Measurements from ENCODE around the gene FLT3.

FLT3 gene

DNA sequence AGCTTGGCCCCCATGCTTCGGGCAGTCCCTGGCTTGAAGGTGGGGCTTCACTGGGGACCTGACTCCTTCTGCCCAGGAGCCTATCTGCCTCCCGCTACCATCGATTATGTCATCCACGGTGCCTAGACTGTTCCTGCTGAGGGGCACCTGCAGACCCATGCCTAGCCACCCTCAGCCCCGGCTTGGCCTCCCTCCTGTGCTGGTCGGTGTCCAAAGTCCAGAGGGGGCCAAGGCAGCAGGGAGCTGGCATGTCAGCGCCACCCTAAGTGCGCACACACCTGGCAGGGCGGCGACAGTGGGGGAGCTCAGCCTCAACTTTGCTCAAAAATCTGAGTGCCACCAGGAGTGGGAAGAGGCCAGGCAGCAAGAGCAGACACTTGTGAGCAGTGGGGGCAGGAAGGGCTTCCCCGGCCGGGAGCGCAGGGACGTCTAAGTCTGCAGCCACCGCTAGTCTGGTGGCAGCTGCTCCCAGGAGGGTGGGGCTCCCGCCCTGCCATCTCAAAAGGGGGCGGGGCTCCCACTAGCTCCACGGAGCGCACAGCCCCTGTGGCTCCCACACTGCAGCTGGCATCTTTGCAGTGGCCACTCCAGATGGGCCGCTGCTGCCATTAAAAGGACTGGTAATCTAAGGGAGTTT, 98.4 kb downstream of the FLT3 start:
- no peak for DNase-seq (ENCODE audit: low spot score)

DNA sequence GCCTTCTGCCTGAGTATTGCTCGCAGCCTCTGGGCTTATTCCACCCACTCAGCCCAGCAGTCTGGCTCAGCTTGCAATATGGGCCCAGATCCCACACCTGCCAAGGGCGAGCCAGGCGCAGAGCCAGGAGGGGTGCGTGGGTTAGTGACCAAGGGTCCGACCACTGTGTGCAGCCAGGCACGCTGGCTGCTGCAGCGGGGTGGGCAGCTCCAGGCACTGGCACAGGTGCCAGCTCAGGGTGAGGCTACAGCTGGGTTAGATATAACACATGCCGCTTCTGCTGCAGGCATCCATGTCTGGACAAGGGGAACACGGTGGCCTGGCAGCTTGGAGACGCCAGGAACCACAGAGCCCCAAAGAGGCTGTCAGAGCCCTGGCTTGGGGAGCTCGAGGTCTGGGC, 99.3 kb downstream of the FLT3 start:
- DNase-seq (ENCODE audit: low spot score): no peak

- no peak for DNase-seq (ENCODE audit: low spot score)
These were observed 99.8 kb downstream of the FLT3 start for GRCh38 chr13:28000567-28000966.

- DNase-seq (ENCODE audit: low spot score): peak; percentile 17
These were observed 102.4 kb downstream of the FLT3 start for GRCh38 chr13:27997904-27998522.

- no peak for DNase-seq (ENCODE audit: low spot score)
These were observed 108.5 kb downstream of the FLT3 start for GRCh38 chr13:27991881-27992280.

DNA sequence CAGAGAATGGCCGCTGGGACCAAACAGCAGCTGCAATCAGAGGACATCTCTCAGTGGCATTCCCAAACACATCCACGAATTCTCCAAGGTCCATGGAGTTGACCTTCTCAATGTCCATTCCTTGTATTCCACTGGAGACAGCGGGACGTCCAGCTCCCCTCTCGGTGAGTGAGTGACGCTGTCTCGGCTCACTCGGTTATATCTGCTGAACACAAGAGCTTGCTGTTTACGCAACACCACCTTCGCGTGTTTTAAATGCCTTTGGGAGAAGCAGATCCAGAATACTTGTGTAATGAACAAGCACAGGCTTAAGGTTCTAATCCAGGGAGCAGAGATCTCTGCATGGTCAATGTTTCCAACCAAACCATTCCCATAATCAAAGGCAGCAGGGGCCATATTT, 111.9 kb downstream of the FLT3 start, which contains the start of gene URAD:
TSS of gene URAD (minus strand) at position 174 of the 400 bp plus-strand sequence. CDS start at position 118, 56 bp downstream.
- no peak for DNase-seq (ENCODE audit: low spot score)

DNA sequence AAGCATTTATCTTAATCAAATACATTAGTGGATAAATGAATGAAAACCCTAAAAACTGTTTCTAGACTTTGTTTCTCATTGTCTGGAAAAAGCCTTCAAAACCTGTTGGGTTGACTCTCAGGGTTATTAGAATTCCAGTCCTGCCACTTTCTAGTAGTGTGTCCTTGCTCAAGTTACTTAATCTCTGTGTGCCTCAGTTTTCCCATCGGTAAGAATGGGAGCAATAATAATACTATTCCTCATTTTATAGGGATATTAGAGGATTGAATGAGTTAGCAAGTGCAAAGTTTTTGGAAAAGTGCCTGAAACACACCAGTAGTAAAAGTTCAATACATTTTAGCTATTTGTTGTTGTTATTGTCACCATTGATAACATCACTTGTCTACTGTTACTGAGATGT, 114.8 kb downstream of the FLT3 start:
- DNase-seq (ENCODE audit: low spot score): no peak

DNA sequence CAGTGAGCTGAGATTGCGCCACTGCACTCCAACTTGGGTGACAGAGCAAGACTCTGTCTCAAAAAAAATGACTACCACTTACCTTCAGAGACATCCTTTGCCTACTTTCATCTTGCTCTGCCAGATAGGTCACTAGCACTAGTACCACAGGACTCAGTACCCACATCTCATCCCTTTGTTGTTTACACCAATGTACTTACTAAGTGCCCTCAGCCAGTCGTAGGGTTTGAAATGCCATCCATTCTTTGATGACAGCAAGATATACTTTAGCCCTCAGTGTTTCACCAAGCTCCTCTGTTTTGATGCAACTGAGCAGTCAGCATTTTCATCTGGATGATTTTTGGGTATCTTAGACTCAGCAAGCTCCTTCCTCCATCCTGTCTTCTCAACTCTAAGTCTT, 118.0 kb downstream of the FLT3 start:
- DNase-seq (ENCODE audit: low spot score): no peak

- no peak for DNase-seq (ENCODE audit: low spot score)
These were observed 119.2 kb downstream of the FLT3 start for GRCh38 chr13:27981006-27981708.

DNA sequence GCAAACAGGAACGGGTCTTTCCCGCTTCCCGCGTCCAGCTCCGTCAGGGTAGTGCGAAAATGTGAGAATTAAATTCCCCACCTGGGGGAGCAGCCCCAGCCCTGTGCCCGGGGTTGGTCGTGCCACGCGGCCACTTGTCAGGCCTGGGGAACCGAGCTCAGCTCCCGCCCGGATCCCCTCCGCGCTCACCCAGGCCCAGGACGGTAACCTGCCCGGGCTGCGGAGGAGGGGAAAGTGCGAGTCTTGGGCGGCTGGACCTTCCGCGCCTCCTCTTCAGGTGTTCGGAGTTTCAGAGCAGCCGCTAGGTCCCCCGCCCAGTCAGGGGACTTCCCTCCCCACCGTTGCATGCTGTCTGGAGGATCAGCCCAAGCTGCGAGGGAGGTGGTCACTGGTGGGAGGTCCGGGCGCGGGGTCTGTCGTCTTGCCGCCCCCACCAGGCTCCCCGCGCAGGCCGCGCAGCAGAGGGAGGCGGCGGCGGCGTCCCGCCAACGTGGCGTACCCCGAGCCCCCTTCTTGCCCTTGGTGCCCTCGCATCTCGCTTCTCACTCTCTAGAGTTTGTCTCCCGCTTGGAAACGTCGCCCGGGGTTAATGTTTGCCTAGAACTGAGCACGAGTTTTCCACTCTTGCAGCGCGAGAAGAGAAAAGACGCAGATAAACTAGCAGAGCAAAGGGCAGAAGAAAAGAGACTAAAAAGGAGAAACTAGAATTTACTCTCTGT, 119.9 kb downstream of the FLT3 start:
- DNase-seq (ENCODE audit: low spot score): no peak

DNA sequence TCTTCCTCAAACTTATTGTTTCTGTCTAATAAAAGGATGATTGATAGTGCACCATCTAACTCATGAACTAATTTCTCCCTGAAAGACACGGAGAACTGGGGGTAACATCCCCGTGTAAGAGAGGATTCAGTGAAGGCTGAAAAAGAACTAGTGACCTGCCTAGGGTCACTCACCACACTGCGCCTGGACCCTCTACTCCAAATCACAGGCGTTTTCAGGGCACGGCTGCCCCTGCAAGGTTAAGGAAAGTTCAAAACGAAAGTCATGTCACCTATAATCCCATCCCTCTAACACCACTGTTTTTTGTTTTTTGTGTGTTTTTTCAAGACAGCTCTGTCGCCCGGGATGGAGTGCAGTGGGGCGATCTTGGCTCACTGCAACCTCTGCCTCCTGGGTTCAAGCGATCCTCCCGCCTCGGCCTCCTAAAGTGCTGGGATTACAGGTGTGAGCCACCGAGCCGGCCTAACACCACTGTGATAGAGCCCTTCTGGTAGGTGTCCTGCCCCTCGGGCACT, 120.6 kb downstream of the FLT3 start:
- no peak for DNase-seq (ENCODE audit: low spot score)

DNA sequence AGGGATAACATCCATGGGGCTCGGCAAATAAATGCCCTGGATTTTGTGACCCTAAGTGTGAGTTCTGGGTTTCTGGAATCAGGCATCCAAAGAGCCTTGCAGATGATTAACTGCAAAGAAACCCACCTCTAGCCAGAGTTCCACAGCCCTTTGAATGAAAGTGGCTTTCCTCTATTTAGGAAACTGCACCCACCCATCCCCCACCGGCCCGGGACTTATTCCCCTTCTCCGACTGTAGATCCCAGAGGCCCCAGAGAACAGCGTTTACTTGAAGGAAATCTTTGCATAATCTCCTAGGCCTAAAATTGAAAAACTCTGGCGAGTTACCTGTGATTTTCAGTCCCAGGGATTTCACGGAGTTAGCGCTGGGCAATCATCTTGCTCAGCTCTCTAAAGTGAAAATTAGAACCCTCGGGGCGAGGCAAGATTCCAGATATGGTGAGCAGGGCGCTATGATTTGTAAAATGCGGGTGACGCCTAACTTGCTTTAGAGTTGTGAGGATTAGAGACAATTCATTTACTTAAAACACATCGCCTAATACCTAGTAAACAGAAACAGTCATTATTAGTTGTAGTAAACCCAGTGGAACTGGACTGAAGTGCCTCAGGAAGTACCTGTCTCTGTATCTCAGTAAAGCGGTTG, 121.3 kb downstream of the FLT3 start:
- DNase-seq (ENCODE audit: low spot score): no peak

DNA sequence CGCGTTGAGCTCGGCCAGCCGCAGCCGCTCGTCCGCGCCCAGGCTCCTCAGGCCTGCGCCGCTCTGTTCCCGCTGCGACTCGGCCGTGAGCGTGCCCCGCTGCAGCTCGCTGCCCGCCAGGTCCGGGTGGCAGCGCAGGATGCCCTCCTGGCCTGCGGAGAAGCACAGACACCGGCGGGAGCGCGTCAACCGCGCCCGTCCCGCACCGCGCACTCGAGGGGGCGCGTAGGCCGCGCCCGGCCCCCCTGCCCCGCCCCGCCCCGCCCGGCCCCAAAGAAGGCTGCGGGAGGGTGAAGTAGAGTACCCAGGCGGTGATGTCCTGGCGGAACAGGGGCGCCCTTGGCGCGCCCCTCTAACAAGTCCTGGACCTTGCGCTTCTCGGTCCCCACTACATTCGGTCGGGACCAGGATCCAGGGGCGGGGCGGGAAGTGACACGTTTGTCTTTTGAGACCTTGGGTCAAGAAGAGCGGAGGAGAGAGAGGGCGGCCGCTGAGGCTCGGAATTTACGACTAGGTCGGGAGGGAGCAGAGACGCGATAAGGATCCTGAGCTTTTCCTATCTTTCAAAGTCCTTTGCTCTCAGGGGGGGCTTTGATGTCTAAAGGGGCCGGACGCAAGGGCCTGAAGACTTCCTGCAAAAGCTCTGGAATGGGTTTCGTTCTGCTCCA, 121.9 kb downstream of the FLT3 start:
- DNase-seq (ENCODE audit: low spot score): no peak

GRCh38 chr13:27977476-27978300, 122.7 kb downstream of the FLT3 start:
- DNase-seq (ENCODE audit: low spot score): no peak

DNA sequence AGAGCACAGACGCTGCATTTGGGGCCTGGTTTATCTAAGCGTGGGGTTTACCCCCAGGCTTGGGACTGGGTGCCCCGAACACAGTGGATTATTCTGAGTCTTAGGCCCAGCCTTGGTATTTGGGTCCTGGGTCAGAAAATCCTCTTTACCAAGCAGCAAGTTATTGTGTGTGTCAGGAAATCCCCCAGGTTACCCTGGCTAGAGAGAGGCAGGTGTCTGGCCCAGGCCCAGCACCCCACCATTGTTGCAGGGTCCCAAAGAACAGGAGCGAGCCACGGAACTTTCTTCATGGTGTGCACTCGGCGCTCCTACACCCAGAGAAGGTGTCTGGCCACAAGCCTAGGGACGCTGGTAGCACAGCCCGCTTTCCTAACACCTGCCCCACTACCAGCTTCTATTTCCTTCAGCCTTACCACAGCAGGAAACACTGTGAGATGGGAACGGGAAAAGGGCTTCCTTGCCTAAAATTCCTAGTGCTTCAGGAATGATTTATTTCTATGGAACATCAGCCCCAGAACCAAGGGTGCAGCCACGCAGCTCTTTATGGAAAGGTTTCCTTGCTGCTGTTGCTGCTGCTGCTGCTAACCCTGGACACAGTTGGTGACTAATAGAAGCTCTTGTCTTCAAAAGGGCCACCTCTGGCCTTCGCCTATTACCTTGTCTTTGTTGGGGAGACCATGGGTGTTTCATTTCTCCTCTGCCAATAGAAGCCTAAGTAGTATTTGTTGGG, 123.8 kb downstream of the FLT3 start:
- DNase-seq (ENCODE audit: low spot score): no peak

DNA sequence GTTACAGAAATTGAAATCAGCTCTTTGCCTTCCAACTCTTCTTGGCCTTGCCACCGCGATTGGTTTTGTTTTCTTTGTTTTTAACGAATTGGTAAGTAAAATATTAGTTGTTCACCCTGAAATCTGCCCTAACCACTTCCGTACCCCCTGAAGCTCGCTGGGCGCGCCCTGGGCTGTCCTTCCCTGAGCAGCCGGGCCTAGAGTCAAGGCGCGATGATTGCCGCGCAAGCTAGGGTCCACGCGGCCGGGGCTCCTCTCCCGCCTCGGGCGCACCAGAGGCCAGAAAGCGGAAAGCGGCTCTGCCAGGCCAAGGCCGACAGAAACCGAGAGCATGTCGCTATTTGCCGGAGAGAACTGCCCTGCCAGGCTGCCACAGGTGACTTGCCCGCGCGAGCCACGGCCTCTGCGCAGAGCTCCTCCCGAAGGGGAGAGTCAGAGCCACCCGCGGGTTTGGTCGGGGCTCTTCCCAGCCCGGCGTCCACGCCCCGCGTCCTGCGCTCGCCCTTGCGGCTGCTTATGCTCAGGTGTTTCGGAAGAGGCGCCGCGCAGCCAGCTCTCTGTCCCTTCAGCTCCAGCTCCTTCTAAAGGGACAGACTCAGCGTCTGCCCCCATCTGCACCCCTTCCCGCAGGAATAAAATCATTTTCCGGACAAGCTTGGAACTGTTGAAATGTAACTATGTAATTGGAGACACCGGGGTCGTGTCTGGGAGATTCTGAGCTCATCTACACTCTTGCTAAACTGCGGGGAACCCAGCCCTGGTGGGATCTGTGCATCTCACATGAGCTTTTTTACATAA, 124.6 kb downstream of the FLT3 start:
- no peak for DNase-seq (ENCODE audit: low spot score)

GRCh38 chr13:27973961-27974662, 126.3 kb downstream of the FLT3 start:
- DNase-seq (ENCODE audit: low spot score): no peak

- no peak for DNase-seq (ENCODE audit: low spot score)
These were observed 127.1 kb downstream of the FLT3 start for GRCh38 chr13:27973291-27973690.

Data from hematopoietic multipotent progenitor cell treated with erythropoietin and hydrocortisone succinate and interleukin-3 and kit ligand, for 15 days (in vitro differentiated cells).